ES-I3 (cell line): ENCODE data around the gene HS6ST3.

ENCODE experiments used
- H3K36me3 ChIP-seq: 2 replicates; pipeline ENCODE4 v1.6.1; 2013; ENCODE audit warnings: mild to moderate bottlenecking, low read length, control low read depth, moderate library complexity; ENCODE audit not compliant: insufficient read depth
- H3K4me1 ChIP-seq: 2 replicates; pipeline ENCODE4 v1.6.1; 2013; ENCODE audit warnings: mild to moderate bottlenecking, control low read depth, low read length; ENCODE audit not compliant: insufficient read depth
- H3K9ac ChIP-seq: 2 replicates; pipeline ENCODE4 v1.6.1; 2013; ENCODE audit warnings: low read depth, mild to moderate bottlenecking, low read length, moderate library complexity
- H3K9me3 ChIP-seq: 2 replicates; pipeline ENCODE4 v1.6.1; 2013; ENCODE audit warnings: mild to moderate bottlenecking, low read length, moderate library complexity; ENCODE audit not compliant: control insufficient read depth, insufficient read depth

The HS6ST3 gene

DNA sequence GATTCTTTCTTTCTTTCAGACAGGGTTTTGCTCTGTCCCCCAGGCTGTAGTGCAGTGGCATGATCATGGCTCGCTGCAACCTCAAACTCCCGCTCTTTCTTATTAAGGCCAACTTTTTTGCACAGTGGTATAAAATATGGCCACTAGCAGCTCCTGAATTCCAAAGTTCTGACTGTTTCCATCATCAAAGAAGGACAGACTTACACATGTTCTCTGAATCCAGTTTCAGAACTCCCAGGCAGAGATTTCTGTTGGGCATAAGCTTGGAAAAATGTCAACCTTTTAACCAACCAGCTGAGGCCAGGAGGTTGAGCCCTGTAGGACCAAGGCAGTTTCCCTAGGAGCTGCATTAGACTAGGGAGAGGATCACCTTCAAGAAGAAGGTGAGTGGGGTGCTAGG, 184.1 kb downstream of the HS6ST3 start:
- Histone ChIP-seq H3K4me1 (no peaks in the 10 kb centered on the region), H3K9ac (no peak overlapping the region), H3K9me3 (no peaks in the 10 kb centered on the region), H3K36me3 (no peaks in the 10 kb centered on the region)

GRCh38 chr13:96279904-96280303, 190.0 kb downstream of the HS6ST3 start:
- H3K36me3 ChIP-seq: no peaks in the 10 kb centered on the region
- H3K9ac ChIP-seq: no peak overlapping the region
- H3K9me3 ChIP-seq: no peaks in the 10 kb centered on the region
- H3K4me1 ChIP-seq: no peaks in the 10 kb centered on the region; the same call in 1 of the 2 replicates

DNA sequence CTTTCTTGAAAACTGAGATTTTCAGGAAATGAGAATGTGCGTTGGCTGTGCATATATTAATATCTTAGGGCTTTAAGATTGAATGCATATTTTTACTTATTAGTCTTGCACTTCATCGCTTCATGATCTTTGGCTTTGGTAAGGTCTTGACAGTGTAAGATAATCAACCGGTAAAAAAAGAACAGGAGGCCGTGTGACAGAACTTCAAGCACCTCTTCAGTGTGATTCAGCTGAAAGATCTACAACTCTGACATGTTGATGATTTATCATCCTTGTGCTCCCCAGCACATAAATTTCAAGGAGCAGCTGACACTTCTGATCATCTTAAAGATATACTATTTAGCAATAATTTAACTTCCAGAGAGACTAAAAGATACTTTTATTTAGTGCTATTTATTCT, 195.1 kb downstream of the HS6ST3 start:
- Histone ChIP-seq H3K36me3 (no peaks in the 10 kb centered on the region), H3K9ac (no peak overlapping the region), H3K4me1 (peaks cover 3% of the 10 kb centered on the region; the same call in 1 of the 2 replicates), H3K9me3 (no peaks in the 10 kb centered on the region)

DNA sequence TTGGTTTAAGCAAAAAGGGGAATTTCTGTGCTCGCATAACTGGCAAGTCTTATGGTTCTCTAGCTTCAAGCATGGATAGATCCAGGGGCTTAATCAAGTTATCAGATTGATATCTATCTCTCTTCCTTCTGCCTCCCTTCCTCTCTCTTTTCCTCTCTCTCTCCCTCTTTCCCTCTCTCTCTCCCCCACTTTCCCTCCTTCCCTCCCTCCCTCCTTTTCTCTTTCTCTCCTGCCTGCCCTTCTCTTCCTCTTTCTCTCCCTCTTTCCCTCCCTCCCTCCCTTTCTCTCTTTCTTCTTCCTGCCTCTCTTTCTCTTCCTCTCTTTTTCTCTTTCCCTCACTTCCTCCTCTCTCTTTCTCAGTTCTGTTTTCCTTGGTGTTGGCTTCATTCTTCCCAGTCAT, 195.8 kb downstream of the HS6ST3 start:
- Histone ChIP-seq H3K36me3 (no peaks in the 10 kb centered on the region), H3K4me1 (peaks cover 3% of the 10 kb centered on the region; the same call in 1 of the 2 replicates), H3K9me3 (no peaks in the 10 kb centered on the region), H3K9ac (no peak overlapping the region)

GRCh38 chr13:96294930-96295881, 205.3 kb downstream of the HS6ST3 start:
- Histone ChIP-seq H3K9me3 (no peaks in the 10 kb centered on the region), H3K36me3 (no peaks in the 10 kb centered on the region), H3K9ac (peak overlapping the region; percentile 32; the same call in 1 of the 2 replicates), H3K4me1 (peaks cover 22% of the 10 kb centered on the region)

- Histone ChIP-seq H3K4me1 (peaks cover 22% of the 10 kb centered on the region), H3K9me3 (no peaks in the 10 kb centered on the region), H3K36me3 (no peaks in the 10 kb centered on the region), H3K9ac (no peak overlapping the region)
These were observed 207.5 kb downstream of the HS6ST3 start for GRCh38 chr13:96297360-96297759.

DNA sequence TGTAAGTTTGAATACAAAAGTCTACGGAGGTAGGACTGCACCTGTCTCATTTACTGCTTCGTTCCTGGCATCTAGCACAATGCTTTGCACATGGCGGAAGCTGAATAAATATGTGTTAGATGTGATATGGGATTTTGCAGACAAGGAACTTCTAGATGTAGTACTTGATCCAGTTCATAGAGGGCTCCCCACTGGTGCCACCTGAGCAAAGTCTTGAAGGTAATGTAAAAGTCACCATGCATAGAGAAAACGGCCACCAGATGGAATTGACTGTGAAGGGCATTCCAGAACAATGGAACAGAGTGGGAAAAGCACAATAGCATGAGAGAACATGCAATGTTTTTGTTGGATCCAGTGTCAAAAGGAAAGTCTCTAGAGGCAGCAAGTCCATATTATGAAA, 209.3 kb downstream of the HS6ST3 start:
- Histone ChIP-seq H3K4me1 (peaks cover 22% of the 10 kb centered on the region), H3K9me3 (no peaks in the 10 kb centered on the region), H3K9ac (no peak overlapping the region), H3K36me3 (no peaks in the 10 kb centered on the region)

DNA sequence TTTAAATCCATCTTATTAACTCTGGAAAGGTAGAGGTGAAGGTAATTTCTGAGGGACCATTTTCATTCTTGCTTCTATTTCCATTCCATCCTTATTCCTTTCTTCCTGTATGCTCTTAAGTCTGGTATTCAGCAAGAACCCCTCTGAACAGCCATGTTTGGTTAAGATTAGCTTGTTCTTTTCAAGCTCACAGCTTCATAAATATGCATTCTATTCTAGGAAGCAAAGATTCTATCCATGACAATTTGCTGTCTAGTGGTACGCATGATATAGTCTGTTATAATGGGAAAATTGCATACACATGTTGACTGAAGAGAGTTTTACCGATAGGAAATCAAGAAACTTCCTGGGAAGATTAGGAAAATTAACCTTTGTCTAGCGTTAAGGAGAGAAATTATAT, 218.7 kb downstream of the HS6ST3 start:
- Histone ChIP-seq H3K36me3 (no peaks in the 10 kb centered on the region), H3K9ac (no peak overlapping the region), H3K9me3 (no peaks in the 10 kb centered on the region), H3K4me1 (no peaks in the 10 kb centered on the region)

DNA sequence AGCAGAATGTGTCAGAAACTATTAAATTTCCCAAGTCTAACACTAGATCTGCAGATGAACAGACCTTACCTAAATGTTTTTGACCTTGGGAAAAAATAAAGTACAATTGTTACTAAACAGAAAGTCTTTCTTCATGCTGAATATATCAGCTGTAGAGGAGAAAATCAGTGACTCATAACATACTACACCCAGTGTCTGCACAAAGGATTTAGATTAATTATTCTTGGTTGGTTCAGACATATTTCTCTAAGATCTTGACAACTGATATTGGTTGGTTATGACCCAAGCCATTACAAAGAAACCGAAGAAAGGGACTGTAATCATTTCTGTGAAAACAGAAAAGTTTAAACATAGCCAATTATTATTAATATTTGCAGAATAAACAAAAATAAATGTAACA, 225.1 kb downstream of the HS6ST3 start:
- Histone ChIP-seq H3K9me3 (no peaks in the 10 kb centered on the region), H3K36me3 (no peaks in the 10 kb centered on the region), H3K9ac (no peak overlapping the region), H3K4me1 (no peaks in the 10 kb centered on the region)

- Histone ChIP-seq H3K9ac (no peak overlapping the region), H3K4me1 (no peaks in the 10 kb centered on the region), H3K9me3 (no peaks in the 10 kb centered on the region), H3K36me3 (no peaks in the 10 kb centered on the region)
These were observed 248.1 kb downstream of the HS6ST3 start for GRCh38 chr13:96338030-96338429.

DNA sequence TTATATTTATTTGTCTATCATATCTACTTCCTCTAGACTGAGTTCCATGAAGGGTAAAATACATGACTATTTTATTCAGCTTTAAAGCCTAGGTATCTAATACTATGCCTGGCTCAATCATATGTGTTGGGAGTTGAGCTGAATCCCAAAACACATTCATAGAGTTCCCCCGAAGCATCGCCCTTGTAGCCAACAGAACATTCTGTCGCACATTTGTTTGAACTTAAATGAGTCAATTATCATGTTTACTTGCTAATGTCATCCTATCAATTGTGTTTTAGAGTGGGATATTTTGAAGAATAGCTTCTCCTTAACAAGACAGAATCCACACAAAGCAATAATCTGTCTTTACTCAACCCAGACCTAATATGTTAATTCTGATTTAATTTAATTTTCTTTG, 252.4 kb downstream of the HS6ST3 start:
- no peak overlapping the region for H3K9ac ChIP-seq
- H3K36me3 ChIP-seq: no peaks in the 10 kb centered on the region
- no peaks in the 10 kb centered on the region for H3K9me3 ChIP-seq
- H3K4me1 ChIP-seq: no peaks in the 10 kb centered on the region

GRCh38 chr13:96342852-96343465, 253.1 kb downstream of the HS6ST3 start:
- Histone ChIP-seq H3K4me1 (no peaks in the 10 kb centered on the region), H3K9me3 (no peaks in the 10 kb centered on the region), H3K9ac (no peak overlapping the region), H3K36me3 (no peaks in the 10 kb centered on the region)

GRCh38 chr13:96346921-96347320, 257.0 kb downstream of the HS6ST3 start:
- Histone ChIP-seq H3K9me3 (no peaks in the 10 kb centered on the region), H3K9ac (no peak overlapping the region), H3K36me3 (no peaks in the 10 kb centered on the region), H3K4me1 (no peaks in the 10 kb centered on the region)

DNA sequence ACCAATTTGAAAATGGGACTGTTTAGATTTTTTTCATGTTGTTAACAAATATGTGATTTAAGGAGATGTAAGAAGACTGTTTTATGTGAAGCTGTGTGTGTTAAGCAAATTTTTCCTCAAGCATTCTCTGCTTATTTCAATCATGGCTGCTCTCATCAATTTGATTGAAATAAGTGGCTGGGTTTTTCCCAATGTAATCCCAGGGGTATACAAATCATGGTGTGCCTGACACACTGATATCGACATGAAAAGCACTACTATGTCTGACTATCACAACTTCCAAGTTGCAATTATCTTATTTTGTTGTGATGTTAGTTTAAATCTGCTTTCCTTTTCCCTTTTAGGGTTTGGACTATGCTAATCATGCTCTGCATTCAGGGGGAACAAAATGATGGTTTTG, 283.7 kb downstream of the HS6ST3 start:
- Histone ChIP-seq H3K36me3 (no peaks in the 10 kb centered on the region), H3K9me3 (no peaks in the 10 kb centered on the region), H3K9ac (no peak overlapping the region), H3K4me1 (no peaks in the 10 kb centered on the region)

- Histone ChIP-seq H3K4me1 (no peaks in the 10 kb centered on the region), H3K9ac (no peak overlapping the region), H3K9me3 (no peaks in the 10 kb centered on the region), H3K36me3 (no peaks in the 10 kb centered on the region)
These were observed 287.9 kb downstream of the HS6ST3 start for GRCh38 chr13:96377835-96378234.
